Ishikawa (cell line): Measurements from ENCODE around the gene MGP.

Experiments used
- CEBPB ChIP-seq: IDR thresholded peaks from 2 replicates; pipeline ENCODE4 v1.6.1; 2012
- CREB1 ChIP-seq: IDR thresholded peaks from 2 replicates; pipeline ENCODE4 v1.6.1; 2012; ENCODE audit warnings: low read depth
- EGR1 ChIP-seq: IDR thresholded peaks from 2 replicates; pipeline ENCODE4 v1.6.1; 2012
- EP300 ChIP-seq: IDR thresholded peaks from 2 replicates; pipeline ENCODE4 v1.6.1; 2012; ENCODE audit warnings: borderline replicate concordance
- FOXM1 ChIP-seq: IDR thresholded peaks from 2 replicates; pipeline ENCODE4 v1.6.1; 2012; ENCODE audit warnings: low read depth, borderline replicate concordance
- NFIC ChIP-seq: IDR thresholded peaks from 2 replicates; pipeline ENCODE4 v1.6.1; 2012
- RAD21 ChIP-seq: IDR thresholded peaks from 2 replicates; pipeline ENCODE4 v1.6.1; 2012; ENCODE audit warnings: low read depth
- REST ChIP-seq: IDR thresholded peaks from 2 replicates; pipeline ENCODE4 v1.6.1; 2012; ENCODE audit warnings: low read depth, mild to moderate bottlenecking
- TAF1 ChIP-seq: IDR thresholded peaks from 2 replicates; pipeline ENCODE4 v1.6.1; 2012; ENCODE audit warnings: low read depth, mild to moderate bottlenecking
- TCF12 ChIP-seq: IDR thresholded peaks from 2 replicates; pipeline ENCODE4 v1.6.1; 2012; ENCODE audit warnings: low read depth
- TEAD4 ChIP-seq: IDR thresholded peaks from 2 replicates; pipeline ENCODE4 v1.6.1; 2012
- USF1 ChIP-seq: IDR thresholded peaks from 2 replicates; pipeline ENCODE4 v1.6.1; 2012
- YY1 ChIP-seq: IDR thresholded peaks from 2 replicates; pipeline ENCODE4 v1.6.1; 2012; ENCODE audit warnings: low read depth
- ZBTB7A ChIP-seq: IDR thresholded peaks from 2 replicates; pipeline ENCODE4 v1.6.1; 2012; ENCODE audit warnings: low read depth
- TF ChIP-seq, protein P1 (sequence below): IDR thresholded peaks from 2 replicates; pipeline ENCODE4 v1.6.1; 2012

MGP gene

DNA sequence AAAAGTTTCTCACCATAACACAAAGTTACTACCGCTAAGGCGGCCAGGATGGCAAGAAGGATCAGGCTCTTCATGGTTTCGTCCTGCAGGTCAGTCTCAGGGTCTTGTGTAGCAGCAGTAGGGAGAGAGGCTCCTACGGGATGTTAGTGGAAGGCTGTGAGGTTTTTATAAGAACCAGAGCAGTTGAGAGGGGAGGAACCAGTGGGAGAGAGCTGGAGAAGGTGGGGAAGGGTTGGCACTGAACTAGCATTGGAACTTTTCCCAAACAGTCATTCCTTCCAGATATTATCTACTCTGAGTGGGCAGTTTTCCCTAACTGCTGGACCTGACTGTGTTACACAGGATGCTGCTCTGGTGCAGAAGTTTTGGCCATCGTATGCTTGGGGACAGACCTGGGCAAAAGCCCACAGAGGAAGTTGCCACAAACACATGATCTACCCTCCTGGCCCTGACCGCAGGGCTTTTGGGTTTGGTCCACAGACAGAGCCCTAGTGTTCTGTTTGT is at the start of gene MGP:
MGP (minus strand) TSS at position 137 of the 504 bp plus-strand sequence; CDS start at position 74, 63 bp downstream.
- TF ChIP-seq YY1 (no peak), CEBPB (no peak), REST (no peak), EGR1 (no peak), RAD21 (no peak), EP300 (no peak), TEAD4 (no peak), NFIC (no peak), USF1 (no peak), CREB1 (no peak), TAF1 (no peak), TCF12 (no peak), FOXM1 (no peak), ZBTB7A (no peak)
- TF ChIP-seq, protein P1, sequence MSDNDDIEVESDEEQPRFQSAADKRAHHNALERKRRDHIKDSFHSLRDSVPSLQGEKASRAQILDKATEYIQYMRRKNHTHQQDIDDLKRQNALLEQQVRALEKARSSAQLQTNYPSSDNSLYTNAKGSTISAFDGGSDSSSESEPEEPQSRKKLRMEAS: no peak

GRCh38 chr12:14935031-14935430 is 49.4 kb upstream of the MGP start:
- TF ChIP-seq TAF1 (no peak), ZBTB7A (no peak), EGR1 (no peak), REST (no peak), RAD21 (no peak), EP300 (no peak), CREB1 (no peak), TEAD4 (0 out of 2 replicates have a peak, but pooled peaks have one; percentile 14)

DNA sequence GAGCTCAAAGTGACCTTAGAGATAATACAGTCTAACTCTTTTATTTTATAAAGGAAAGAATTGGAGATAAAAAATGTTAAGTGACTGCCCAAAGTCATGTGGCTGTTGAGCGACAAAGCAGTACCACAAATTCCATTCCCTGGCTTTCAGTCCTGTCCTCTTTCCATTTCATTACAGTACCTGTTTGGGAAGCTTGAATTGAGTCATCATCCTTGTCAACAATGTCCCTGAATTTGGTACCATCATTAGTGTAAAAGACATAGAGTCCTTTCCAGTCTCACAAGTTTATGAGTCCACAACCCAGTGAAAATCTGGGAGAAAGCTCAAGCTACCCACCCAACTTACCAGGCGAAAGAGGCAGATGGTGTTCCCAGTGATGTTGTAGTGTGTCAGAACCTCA is 48.9 kb upstream of the MGP start:
- TF ChIP-seq ZBTB7A (no peak), REST (no peak), TCF12 (no peak), NFIC (no peak), RAD21 (no peak), YY1 (no peak), CREB1 (no peak), TAF1 (no peak), USF1 (no peak), TEAD4 (no peak), EGR1 (no peak), FOXM1 (no peak), EP300 (no peak), CEBPB (no peak)
- TF ChIP-seq, protein P1: no peak

- TF ChIP-seq, protein P1: no peak
- TF ChIP-seq USF1: no peak
- TF ChIP-seq EGR1: no peak
- no peak for TF ChIP-seq TEAD4
- TF ChIP-seq CEBPB: no peak
- no peak for TF ChIP-seq NFIC
- no peak for TF ChIP-seq TCF12
- TF ChIP-seq TAF1: no peak
- no peak for TF ChIP-seq RAD21
- TF ChIP-seq FOXM1: no peak
- no peak for TF ChIP-seq YY1
- TF ChIP-seq REST: no peak
- TF ChIP-seq CREB1: no peak
- TF ChIP-seq ZBTB7A: no peak
- TF ChIP-seq EP300: no peak
These were observed 46.3 kb upstream of the MGP start for GRCh38 chr12:14931791-14932560.
